Amygdala (tissue), 56 donors: ENCODE measurements around the gene KAT2B.
A peak's percentile ranks its signal among the peaks of the same experiment; 100 is the strongest.
"Not testable (repeated sequence)": the region's sequence is repeated elsewhere in the genome, so short reads cannot be mapped to it uniquely, and the experiment has no call there.

Experiments used
- DNase-seq, 56 donors: peaks; one replicate each; lab custom pipeline; 2025; lab: John Stamatoyannopoulos, UW

Gene KAT2B

DNA sequence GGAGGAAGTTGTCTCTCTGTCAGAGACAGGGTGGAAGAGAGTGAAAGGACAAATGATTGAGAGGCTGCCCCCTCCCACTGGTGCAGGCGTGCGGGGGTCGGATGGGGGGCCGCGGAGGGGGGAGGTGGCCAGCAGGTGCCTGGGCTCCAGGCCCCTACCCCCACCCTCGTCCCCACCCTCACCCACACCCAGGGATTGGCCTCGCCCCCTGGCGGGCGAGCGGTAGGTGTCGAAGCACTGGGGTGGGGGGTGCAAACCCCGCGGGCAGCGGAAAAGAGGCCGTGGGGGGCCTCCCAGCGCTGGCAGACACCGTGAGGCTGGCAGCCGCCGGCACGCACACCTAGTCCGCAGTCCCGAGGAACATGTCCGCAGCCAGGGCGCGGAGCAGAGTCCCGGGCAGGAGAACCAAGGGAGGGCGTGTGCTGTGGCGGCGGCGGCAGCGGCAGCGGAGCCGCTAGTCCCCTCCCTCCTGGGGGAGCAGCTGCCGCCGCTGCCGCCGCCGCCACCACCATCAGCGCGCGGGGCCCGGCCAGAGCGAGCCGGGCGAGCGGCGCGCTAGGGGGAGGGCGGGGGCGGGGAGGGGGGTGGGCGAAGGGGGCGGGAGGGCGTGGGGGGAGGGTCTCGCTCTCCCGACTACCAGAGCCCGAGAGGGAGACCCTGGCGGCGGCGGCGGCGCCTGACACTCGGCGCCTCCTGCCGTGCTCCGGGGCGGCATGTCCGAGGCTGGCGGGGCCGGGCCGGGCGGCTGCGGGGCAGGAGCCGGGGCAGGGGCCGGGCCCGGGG, at the start of gene KAT2B:
TSS of gene KAT2B (plus strand) at position 682 of the 783 bp plus-strand sequence. CDS start at position 714, 32 bp downstream.
- peak in 54 of 56 donors; percentile 34 to 88 (median 75) for DNase-seq

DNA sequence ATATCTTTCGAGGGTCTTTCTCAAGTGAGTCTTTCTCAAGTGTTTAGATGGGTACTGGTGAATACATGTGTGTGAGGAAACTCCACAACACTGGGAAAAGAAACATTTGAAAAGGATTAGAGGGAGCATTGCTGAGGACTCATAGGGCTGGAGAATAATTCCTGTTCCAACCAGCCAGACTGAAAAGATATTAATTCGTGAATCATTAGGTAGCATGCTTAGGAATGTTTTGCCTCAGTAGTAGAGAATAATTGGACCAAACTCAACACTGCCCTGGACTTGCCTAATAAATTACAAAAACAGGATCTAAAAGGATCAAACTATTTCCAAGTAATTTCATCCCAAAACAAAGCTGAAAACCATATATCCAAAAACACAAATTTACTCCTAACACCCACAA, 45.5 kb upstream of the KAT2B start:
- DNase-seq, result no peak

DNA sequence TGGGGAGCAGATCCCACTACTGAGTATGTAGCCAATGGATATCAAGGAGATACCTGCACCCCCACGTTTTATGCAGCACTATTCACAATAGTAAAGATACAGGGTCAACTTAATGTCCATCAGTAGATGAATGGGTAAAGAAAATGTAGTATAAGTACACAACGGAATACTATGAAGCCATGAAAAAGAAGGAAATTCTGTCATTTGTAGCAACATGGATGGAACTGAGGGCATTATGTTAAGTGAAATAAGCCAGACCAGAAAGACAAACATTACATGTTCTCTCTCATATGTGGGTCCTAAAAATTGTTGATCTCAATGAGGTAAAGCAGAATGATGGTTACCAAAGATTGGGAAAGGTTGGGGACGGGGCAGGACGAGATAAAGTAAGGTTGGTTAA, 42.7 kb upstream of the KAT2B start:
- no peak for DNase-seq

DNA sequence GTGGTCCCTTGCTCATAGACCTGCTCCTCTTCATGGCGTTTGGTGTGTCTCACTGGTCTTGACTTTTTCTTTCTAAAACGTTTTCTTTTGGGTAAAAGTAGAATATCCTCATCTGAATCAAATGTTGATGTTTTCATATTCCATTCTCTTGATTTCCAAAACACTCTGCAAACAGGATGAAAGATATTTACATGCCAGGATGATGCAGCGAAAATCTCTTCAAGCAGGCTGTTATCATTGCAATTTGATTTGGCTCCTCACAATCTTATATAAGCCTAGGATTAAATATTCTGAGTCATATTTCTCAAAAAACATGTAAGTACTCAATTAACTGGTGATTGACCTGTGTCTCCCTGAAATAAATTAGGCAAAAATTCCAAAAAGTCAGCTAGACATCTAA, 38.3 kb upstream of the KAT2B start:
- no peak for DNase-seq

DNA sequence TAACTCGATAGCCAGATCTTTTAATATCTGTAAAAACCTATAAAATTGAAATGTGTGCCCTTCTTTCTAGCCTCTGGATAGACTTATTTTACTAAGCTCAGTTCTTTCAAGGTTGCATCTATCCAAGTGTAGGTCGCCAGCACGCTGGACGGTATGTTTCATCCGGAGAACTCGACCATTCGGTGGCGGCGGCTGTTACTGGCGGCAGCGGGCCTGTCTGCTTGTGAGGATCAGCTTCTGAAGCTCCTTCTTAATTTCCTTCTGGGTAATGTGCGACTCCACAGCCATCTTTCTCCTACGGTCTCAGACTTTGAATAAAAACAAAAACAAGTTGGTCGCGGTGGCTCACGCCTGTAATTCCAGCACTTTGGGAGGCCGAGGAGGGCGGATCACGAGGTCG, 32.3 kb upstream of the KAT2B start:
- no peak for DNase-seq

DNA sequence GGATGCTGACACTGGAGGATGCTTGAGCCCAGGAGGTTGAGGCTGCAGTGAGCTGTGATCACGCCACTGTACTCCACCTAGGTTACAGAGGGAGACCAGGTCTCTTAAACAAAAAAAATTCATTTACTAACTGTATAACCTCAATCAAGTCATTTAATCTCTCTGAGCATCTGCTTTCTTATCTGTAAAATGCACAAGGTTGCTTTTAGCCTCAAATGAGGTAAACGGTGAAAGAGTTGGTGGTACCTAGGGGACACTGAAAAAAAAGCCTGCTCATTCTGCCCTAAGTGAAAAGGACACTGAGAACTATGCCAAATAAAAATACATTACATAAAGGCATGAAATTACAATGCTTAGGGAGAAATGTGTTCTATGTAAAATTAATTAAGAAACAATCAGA, 31.6 kb upstream of the KAT2B start:
- no peak for DNase-seq

DNA sequence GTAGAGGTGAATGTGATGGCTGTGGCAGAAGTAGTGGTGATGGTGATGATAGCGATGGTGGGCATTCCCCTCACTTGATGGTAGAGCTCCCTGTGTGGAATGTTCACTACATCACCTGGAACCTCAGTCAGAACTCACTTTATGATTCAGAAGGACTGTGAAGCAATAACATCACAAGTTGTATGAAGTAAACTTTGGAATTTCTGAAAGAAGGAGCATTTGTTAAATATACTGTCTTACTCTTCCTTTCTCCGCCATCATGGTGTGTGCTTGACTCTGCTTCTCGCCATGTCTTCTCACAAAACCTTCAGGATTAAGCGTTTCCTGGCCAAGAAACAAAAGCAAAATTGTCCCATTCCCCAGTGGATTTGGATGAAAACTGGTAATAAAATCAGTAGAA, 28.1 kb upstream of the KAT2B start, which contains the start of gene PP2D1:
TSS of gene PP2D1 (minus strand) at position 101 of the 400 bp plus-strand sequence. CDS start 192 bp downstream, outside the sequence.
- DNase-seq, result no peak

DNA sequence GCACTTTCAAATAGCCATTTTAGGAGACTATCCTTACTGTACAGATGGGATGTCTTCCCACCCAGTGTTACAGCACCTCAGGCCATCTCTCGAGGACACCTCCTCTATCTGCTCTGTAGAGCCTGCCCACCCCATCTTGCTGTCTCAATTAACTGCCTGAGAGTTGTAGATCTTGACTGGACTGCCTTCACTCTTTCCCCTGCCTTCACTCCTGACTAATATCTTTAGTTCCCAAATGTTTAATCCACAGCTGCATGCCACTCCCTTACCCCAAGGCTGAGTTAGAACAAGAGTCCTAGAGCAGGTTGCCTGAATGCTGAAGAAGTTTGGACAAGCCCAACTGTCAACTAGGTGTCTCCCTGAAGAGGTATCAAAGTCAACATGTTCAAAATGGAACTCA, 26.9 kb upstream of the KAT2B start:
- DNase-seq, result no peak

GRCh38 chr3:20015525-20015924, 24.7 kb upstream of the KAT2B start:
- no peak for DNase-seq

DNA sequence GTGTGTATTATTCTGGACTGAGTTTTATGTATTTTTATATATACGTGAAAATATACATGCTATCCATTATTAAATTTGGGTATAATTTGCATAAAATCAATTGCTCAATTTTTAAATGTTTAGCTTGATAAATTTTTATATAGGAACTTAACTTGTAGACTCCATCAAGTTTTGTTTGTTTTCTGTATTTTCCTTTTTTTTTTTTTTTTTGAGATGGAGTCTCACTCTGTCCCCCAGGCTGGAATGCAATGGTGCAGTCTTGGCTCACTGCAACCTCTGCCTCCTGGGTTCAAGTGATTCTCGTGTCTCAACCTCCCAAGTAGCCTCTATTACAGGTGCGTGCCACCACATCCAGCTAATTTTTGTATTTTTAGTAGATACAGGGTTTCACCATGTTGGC, 24.2 kb upstream of the KAT2B start:
- DNase-seq, result not testable (repeated sequence)

DNA sequence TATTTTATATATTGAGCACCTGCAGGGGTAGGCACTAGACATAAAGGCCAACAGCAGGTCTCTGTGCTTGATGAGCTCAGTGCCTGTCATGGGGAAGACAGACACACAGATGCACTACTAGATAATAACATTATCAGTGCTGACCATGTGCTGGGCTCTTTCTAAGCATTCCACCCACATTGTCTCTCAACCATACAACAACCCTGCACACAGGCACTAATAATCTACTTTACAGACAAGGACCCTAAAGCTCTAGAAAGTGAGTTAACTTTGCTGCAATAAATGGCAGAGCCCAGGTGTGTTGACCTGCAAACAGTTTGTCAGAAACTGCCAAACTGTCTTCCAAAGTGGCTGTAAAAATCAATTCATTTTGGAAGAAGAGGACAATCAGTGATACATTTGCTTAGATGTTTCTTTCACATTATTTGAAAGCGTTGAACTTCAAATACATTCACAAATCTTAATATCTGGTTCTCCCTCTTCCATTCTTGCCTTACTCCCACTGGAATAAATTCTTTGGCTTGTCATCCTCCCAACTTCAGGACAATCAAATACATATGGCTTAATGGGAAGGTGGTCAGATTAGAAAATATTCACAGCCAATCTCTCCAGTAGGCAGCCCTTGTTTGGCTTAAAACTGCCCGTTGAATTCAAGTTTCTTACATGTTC, 17.2 kb upstream of the KAT2B start:
- no peak for DNase-seq

- peak in 40 of 56 donors; percentile 4 to 66 (median 36) for DNase-seq
Measured at GRCh38 chr3:20023623-20024405, 16.4 kb upstream of the KAT2B start.

DNA sequence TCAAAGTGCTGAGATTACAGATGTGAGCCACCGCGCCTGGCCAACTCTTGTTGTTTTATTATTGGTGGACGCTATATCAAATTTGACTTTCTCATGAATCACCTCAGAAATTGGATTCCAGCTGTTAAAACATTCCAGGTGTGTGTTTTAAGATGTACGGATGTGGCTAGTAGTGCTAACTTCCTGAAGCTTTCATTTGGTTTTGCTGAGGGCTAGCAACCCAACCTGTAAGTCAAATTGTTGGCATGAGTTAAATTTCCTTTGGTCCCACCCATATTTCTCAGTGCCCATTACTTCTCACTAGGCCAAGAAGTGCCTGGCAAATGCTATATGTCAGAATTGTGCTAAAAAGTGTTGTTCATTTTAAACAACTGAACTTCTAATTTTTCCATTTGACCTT, 13.1 kb upstream of the KAT2B start:
- no peak for DNase-seq

- DNase-seq, result peak in 1 of 56 donors; percentile 21
Measured at GRCh38 chr3:20028905-20029331, 11.3 kb upstream of the KAT2B start.

GRCh38 chr3:20031939-20032338, 8.3 kb upstream of the KAT2B start:
- not testable (repeated sequence) for DNase-seq

DNA sequence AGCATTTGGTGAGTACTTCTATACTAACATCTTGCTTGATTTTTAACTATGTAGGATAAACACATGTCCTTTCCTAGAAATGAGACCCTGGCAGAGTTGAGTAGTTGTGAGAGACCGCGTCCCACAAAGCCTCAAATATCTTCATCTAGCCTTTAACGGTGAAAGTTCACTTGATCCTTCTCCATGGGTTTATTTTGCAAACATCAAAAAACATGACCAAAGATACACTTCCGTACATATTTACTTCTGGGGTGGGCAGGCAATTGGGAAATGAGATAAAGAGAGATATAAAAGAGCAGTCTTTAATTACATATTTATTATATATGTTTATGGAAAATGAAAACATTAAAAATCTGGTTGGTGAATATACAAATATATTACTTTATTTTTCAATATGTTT, 5.2 kb upstream of the KAT2B start:
- no peak for DNase-seq

DNA sequence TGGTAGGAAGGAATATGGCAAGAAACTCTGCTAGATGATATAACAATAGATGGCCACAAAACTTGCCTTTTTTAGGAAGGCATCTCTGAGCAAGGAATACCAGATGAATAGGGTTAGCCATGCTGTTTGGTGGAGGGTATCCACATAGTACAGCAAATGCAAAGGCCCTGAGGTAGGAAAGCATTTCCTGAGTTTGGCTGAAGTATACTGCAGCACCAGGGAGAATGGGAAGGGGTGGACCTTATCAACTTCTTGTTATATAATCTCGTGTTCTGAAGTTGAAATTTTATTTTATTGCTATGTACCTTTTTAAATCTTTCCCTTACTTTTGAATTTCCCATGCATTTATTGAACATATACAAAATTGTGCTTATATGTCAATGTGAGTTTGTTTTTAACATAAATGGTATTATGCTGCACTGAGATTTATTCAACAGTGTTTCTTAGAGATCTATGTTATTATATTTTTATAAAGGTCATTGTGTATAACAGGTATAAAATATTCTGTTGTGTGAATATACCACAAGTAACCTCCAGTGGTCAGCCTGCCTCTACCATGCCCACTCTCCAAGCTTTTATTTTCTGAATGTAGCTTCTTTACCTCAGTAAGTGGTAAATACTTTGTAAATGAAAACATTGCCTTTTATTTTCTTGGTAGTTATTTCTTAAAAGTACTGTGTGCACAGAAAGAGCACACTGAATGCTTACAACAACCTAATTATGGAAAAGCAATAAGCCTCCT, 2.8 kb upstream of the KAT2B start:
- DNase-seq, result no peak

DNA sequence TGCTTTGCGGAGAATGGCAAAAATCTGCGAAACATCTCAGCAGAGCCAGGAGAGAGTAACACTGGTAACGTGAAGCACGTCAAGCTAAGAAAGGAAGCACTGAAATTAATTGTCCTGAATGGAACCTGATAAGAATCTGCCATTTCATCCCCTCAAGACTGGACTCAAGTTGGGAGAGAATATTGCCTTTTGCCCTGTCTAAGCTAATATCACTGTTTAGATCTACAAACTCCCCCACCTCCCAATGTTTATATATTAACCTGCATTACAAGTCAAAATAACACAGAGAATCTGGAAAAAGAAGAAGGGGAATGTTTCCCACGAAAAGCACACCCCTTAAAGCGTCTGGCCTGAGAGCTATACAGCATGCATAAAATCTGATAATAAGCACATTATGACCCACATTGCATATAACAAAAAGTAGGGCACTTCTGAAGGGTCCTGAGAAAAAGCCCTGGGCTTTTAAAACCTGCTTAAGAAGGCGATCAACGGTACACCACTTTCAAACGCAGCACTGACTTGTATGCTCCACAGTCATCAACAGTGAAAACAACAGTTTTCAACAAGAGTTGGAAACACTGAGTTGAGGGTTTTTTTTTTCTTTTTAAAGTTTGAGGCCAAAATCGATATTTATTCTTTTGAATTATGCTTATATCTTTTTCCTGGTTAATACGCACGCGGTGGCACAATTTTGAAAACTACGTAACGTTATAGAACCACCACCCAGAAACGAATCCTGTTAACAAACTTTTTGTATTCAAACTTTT, 1.4 kb upstream of the KAT2B start:
- DNase-seq, result no peak

- DNase-seq, result no peak
Measured at GRCh38 chr3:20039466-20039764, 831 bp upstream of the KAT2B start.
